Esophagus (tissue), 2 donors: ENCODE results near the gene ZNF18. TPM values are rescaled to one million over a fixed set of nuclear protein-coding genes. Genes with fewer than 3 reads are reported as not detected.
A peak's percentile ranks its signal among the peaks of the same experiment; 100 is the strongest.

Experiments used
- H3K27ac ChIP-seq, 2 donors: one replicate each; pipeline ENCODE4 v1.5.1; 2013; ENCODE audit warnings: low read depth in 2 of 2, mild to moderate bottlenecking in 2 of 2, inconsistent platforms in 1 of 2, low read length in 1 of 2, moderate library complexity in 1 of 2
- H3K27me3 ChIP-seq, 2 donors: one replicate each; pipeline ENCODE4 v1.6.1; 2013; ENCODE audit warnings: low read length in 2 of 2, control low read depth in 1 of 2, mild to moderate bottlenecking in 1 of 2; ENCODE audit not compliant: insufficient read depth in 2 of 2, control insufficient read depth in 1 of 2
- H3K36me3 ChIP-seq, 2 donors: one replicate each; pipeline ENCODE4 v1.6.1; 2013; ENCODE audit warnings: low read length in 1 of 2; ENCODE audit not compliant: control insufficient read depth in 2 of 2, insufficient read depth in 2 of 2
- H3K4me1 ChIP-seq, 2 donors: one replicate each; pipeline ENCODE4 v1.6.1; 2013; ENCODE audit warnings: low read length in 1 of 2; ENCODE audit not compliant: control insufficient read depth in 2 of 2, insufficient read depth in 2 of 2
- H3K4me3 ChIP-seq, 2 donors: one replicate each; pipeline ENCODE4 v1.5.1; 2013; ENCODE audit warnings: low read length in 2 of 2, mild to moderate bottlenecking in 2 of 2, low read depth in 1 of 2, moderate library complexity in 1 of 2
- H3K9me3 ChIP-seq, 2 donors: one replicate each; pipeline ENCODE4 v1.6.1; 2013; ENCODE audit warnings: mild to moderate bottlenecking in 2 of 2, low read depth in 1 of 2, low read length in 1 of 2, moderate library complexity in 1 of 2; ENCODE audit not compliant: control insufficient read depth in 2 of 2, insufficient read depth in 1 of 2
- WGBS, 2 donors: extraction: QIAGEN DNeasy Blood & Tissue Kit; methylation state at CpG; one replicate each; pipeline ENCODE4 v1.1.7; 2013; 5-methylcytosine and 5-hydroxymethylcytosine counted together
- polyA plus RNA-seq, 2 donors: library from polyadenylated mRNA; stranded (reverse); fragments of 200-250 nt; gene quantifications; one replicate each; pipeline ENCODE4 v1.2.3, GENCODE V29; 2013
- donor health status: healthy with polysubstance abuse.
- donor health status: Bipolar disorder and iron deficiency.

The ZNF18 gene
- polyA plus RNA-seq, 2 donors, result 4.6 to 5.9 TPM

- peak overlapping the region in 1 of 2 donors; percentile 83 for H3K27ac ChIP-seq
These were observed 27.1 kb upstream of the ZNF18 start for GRCh38 chr17:12024327-12024726.

GRCh38 chr17:12022310-12022709 lies 25.0 kb upstream of the ZNF18 start:
- Histone ChIP-seq H3K36me3 (no peaks in the 10 kb centered on the region), H3K4me1 (peaks cover 3 to 4% of the 10 kb centered on the region in 2 donors), H3K4me3 (peak overlapping the region in 1 of 2 donors; percentile 98), H3K9me3 (no peaks in the 10 kb centered on the region), H3K27ac (no peak overlapping the region), H3K27me3 (no peaks in the 10 kb centered on the region)
- 54 to 62% methylated on average over 2 of the region's 2 CpGs for WGBS, 2 donors

More at GRCh38 chr17:12024327-12024726, 27.1 kb upstream of the ZNF18 start:
- H3K9me3 ChIP-seq, result no peaks in the 10 kb centered on the region
- H3K4me3 ChIP-seq, result no peak overlapping the region
- H3K27me3 ChIP-seq, result no peaks in the 10 kb centered on the region
- peaks cover 3 to 4% of the 10 kb centered on the region in 2 donors for H3K4me1 ChIP-seq
- 15 to 19% methylated on average over 1 of the region's 1 CpG for WGBS, 2 donors
- H3K36me3 ChIP-seq, result no peaks in the 10 kb centered on the region

GRCh38 chr17:12021623-12022140 lies 24.4 kb upstream of the ZNF18 start:
- Histone ChIP-seq H3K36me3 (no peaks in the 10 kb centered on the region), H3K4me3 (peak overlapping the region; percentile 88 to 98), H3K27me3 (no peaks in the 10 kb centered on the region), H3K27ac (peak overlapping the region; percentile 81 to 91), H3K4me1 (peaks cover 3 to 4% of the 10 kb centered on the region in 2 donors), H3K9me3 (no peaks in the 10 kb centered on the region)
- 4 to 11% methylated on average over 3 of the region's 3 CpGs for WGBS, 2 donors

DNA sequence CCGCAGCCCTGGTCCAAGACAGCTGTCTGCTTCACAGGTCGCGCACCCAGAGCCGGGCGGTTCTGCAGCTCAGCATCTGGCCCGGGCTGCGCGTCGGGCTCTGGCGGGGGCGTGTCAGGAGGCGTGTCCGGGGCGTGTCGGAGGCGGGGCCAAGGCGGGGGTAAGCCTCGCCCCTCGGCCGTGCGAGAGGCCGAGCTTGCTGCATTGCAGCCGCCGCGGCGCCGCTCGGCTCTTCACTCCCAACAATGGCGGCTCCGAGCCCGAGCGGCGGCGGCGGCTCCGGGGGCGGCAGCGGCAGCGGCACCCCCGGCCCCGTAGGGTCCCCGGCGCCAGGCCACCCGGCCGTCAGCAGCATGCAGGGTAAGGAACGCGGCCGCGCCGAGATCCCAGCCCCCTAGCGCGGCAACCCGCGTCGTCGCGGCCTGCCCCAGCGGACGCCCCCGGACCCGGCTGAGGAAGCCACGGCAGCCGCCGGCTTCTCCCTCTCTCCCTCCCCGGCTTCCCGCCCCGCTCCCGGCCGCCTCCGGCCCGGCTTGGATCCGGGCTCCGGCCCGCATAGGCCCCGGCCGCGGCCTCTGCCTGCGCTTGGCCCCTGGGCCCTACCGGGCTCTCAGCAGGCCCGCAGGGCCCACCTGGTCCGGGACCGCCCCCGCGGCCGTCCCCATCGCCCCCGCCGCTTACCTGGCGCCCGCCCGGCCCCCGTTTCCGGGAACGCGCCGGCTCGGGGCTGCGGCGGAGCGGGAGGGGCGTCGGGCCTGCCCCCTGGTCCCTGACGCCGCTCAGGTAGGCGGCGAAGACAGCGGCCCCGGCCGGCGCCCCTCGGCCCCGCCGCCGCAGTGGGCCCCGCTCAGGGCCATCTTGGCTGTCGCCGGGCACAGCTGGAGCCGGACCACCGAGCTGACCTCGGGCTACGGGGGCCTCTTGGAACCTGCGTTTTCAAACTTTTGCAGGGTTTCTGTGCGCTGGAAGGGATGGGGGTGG lies 23.7 kb upstream of the ZNF18 start, which contains the start of gene MAP2K4:
Gene MAP2K4 (plus strand): TSS at position 236 of the 981 bp plus-strand sequence. CDS start 10 bp downstream, at position 246.
- Histone ChIP-seq H3K27ac (peak within 1 kb of the TSS; percentile 81 to 91), H3K36me3 (no peaks in the 10 kb centered on the region), H3K4me1 (peaks cover 3 to 4% of the 10 kb centered on the region in 2 donors), H3K9me3 (no peaks in the 10 kb centered on the region), H3K4me3 (peak within 1 kb of the TSS; percentile 88 to 98), H3K27me3 (no peaks in the 10 kb centered on the region)
- WGBS, 2 donors, result 1% methylated on average over 72 to 123 of the region's 123 CpGs

DNA sequence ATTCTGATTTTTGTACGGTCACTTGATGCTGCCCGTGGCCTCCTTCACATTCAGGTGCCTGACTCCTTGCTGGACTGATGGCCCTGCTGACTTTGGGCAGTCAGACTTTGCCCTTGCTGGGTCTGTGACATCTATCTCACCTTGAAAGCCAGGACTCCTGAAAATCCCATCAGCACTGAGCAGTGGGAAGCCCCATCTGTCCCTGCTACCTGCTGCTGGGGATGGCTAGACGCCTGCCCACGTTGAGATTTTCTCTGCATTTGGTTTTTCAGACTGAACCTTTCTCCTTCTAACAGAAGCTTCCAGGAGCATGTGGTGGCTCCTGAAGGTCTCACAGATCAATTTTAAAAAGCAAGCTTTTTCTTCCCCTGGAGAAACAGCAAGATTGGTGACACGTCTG lies 10.2 kb upstream of the ZNF18 start:
- Histone ChIP-seq H3K36me3 (no peaks in the 10 kb centered on the region), H3K4me3 (no peak overlapping the region), H3K4me1 (no peaks in the 10 kb centered on the region), H3K27me3 (no peaks in the 10 kb centered on the region), H3K9me3 (no peaks in the 10 kb centered on the region), H3K27ac (no peak overlapping the region)
- whole genome bisulfite sequencing, 2 donors, result 84 to 90% methylated on average over 5 of the region's 5 CpGs

GRCh38 chr17:11999696-12000095 lies 2.4 kb upstream of the ZNF18 start:
- Histone ChIP-seq H3K27ac (no peak overlapping the region), H3K36me3 (no peaks in the 10 kb centered on the region), H3K4me1 (no peaks in the 10 kb centered on the region), H3K9me3 (no peaks in the 10 kb centered on the region), H3K4me3 (no peak overlapping the region), H3K27me3 (no peaks in the 10 kb centered on the region)
- WGBS, 2 donors, result 94% methylated on average over 5 of the region's 5 CpGs

DNA sequence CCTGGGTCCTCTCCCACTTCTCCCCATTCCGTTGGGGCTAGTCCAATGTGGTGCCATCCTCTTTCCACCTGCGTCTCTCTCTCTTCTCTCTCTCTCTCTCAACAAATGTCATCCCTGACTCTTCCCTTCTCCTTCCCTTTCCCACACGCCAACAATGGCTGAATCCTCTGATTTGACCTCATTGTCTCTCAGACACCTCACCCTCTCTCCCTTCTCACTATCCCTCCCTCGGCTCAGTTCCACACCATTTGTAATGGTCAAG lies 628 bp upstream of the ZNF18 start:
- 54 to 55% methylated on average over 4 of the region's 4 CpGs for WGBS, 2 donors
- peak overlapping the region; percentile 90 to 96 for H3K27ac ChIP-seq
- H3K4me3 ChIP-seq, result peak overlapping the region; percentile 78 to 96
- no peaks in the 10 kb centered on the region for H3K4me1 ChIP-seq
- H3K36me3 ChIP-seq, result no peaks in the 10 kb centered on the region
- no peaks in the 10 kb centered on the region for H3K9me3 ChIP-seq
- H3K27me3 ChIP-seq, result no peaks in the 10 kb centered on the region

DNA sequence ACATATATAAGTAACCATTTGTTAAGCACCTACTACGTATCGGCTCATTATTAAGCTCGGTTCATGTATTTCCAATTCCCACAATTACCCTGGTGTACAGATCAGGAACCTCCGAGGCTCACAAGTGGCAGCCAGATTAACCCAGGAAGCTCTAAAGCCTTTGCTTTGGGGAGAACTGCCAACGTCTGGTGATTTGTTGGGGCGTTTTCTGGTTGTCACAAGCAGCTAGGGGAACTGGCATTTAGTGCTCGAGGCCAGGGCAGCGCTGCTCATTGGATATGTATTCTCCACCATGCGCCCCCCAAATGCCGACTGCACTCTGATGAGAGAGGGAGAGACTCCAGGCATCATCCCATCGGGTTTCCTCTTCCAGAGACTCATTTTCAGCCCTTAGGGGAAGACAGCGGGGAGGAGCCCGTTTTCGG lies 541 bp downstream of the ZNF18 start:
- no peaks in the 10 kb centered on the region for H3K27me3 ChIP-seq
- peak overlapping the region; percentile 78 to 96 for H3K4me3 ChIP-seq
- H3K36me3 ChIP-seq, result peaks cover 5 to 6% of the 10 kb centered on the region in 2 donors
- no peaks in the 10 kb centered on the region for H3K4me1 ChIP-seq
- H3K9me3 ChIP-seq, result no peaks in the 10 kb centered on the region
- WGBS, 2 donors, result 0% methylated on average over 13 to 14 of the region's 14 CpGs
- peak overlapping the region; percentile 96 for H3K27ac ChIP-seq

DNA sequence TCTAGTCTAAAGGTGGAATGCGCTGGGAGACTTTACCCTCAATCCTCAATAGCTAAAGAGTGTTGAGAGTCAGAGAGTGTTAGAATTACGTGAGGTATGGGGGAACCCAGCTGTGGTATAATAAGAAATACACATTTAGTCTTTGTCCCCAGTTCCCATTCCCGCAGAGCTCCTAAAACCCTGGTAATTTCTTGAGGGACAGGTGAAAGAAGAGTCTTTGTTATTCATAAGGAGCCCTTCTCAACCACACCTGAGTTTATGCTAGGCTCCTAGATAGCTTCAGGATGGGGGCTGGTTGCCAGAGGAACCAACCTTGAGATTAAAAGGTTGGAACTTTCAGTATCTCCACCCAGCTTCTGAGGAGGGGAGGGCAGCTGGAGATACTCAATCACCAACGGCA lies 5.8 kb downstream of the ZNF18 start:
- Histone ChIP-seq H3K4me3 (no peak overlapping the region), H3K27me3 (no peaks in the 10 kb centered on the region), H3K27ac (no peak overlapping the region), H3K4me1 (no peaks in the 10 kb centered on the region), H3K9me3 (no peaks in the 10 kb centered on the region), H3K36me3 (peaks cover 5 to 6% of the 10 kb centered on the region in 2 donors)
- 69% methylated on average over 4 of the region's 4 CpGs for WGBS, 2 donors
